ENCODE results near the gene N4BP2.
"Not testable (repeated sequence)": the region's sequence is repeated elsewhere in the genome, so short reads cannot be mapped to it uniquely, and the experiment has no call there.

N4BP2 gene

GRCh38 chr4:40056716-40057585 lies at the start of gene N4BP2:
Gene N4BP2, plus strand, starts transcription at chr4:40056850. Its CDS starts 40,491 bp downstream, at chr4:40097341.
- DNase-seq (ENCODE audit: low read depth in 2 of 2, low spot score in 1 of 2) = peak; percentile 24 to 49

DNA sequence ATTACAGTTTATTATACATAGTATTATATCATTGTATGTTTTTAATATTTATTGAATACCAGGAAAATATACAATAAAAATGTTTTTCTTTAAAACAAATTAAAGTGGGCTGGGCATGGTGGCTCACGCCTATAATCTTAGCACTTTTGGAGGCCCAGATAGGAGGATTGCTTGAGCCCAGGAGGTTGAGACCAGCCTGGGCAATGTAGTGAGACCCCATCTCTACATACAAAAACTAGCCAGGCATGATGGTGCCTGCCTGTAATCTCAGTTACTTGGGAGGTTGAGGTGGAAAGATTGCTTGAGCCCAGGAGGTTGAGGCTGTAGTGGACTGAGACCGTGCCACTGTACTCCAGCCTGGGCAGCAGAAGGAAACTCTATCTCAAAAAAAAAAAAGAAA lies 40.6 kb upstream of the N4BP2 start:
- DNase-seq (ENCODE audit: low read depth in 2 of 2, low spot score in 1 of 2) = no peak

DNA sequence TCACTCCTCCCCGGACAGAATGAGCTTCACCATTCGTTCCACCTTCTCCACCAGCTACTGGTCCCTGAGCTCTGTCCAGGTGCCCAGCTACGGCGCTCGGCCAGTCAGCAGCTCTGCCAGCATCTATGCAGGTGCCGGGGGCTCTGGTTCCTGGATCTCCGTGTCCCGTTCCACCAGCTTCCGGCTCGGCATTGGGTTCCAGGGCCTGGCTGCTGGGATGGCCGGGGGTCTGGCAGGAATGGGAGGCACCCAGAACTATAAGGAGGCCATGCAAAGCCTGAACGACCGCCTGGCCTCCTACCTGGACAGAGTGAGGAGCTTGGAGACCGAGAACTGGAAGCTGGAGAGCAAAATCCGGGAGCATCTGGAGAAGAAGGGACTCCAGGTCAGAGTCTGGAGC lies 36.4 kb upstream of the N4BP2 start:
- DNase-seq (ENCODE audit: low read depth in 2 of 2, low spot score in 1 of 2) = no peak

- not testable (repeated sequence) for DNase-seq (ENCODE audit: low read depth in 2 of 2, low spot score in 1 of 2)
Observed at GRCh38 chr4:40021116-40021515, 35.5 kb upstream of the N4BP2 start.

DNA sequence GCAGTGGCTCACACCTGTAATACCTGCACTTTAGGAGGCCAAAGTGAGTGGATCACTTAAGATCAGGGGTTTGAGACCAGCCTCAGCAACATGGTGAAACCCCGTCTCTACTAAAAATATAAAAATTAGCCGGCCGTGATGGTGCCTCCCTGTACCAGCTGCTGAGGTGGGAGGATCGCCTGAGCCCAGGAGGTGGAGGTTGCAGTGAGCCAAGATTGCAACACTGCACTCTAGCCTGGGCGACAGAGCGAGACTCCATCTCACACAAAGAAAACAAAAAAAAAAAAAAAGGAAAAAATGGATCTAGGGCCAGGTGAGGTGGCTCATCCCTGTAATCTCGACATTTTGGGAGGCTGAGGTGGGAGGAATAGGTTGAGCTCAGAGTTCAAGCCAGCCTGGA lies 32.6 kb upstream of the N4BP2 start:
- DNase-seq (ENCODE audit: low read depth in 2 of 2, low spot score in 1 of 2) = not testable (repeated sequence)

- no peak for DNase-seq (ENCODE audit: low read depth in 2 of 2, low spot score in 1 of 2)
Observed at GRCh38 chr4:40032785-40033184, 23.9 kb upstream of the N4BP2 start.

DNA sequence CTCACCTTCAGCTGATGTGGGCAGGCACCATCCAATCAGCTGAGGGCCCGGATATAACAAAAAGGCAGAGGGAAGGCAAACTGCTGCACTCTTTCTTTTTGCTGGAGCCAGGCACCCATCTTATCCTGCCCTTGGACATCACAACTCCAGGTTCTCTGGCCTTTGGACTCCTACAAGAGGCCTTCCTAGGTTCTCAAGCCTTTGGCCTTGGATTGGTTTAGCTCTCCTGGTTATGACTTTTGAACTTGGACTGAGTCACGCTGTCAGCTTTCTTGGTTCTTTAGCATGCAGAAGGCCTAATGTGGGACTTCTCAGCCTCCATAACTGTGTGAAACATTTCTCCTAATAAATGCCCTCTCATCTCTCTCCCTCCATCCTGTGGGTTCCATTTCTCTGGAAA lies 23.0 kb upstream of the N4BP2 start:
- no peak for DNase-seq (ENCODE audit: low read depth in 2 of 2, low spot score in 1 of 2)

- DNase-seq (ENCODE audit: low read depth in 2 of 2, low spot score in 1 of 2) = no peak
Observed at GRCh38 chr4:40038977-40039376, 17.7 kb upstream of the N4BP2 start.

DNA sequence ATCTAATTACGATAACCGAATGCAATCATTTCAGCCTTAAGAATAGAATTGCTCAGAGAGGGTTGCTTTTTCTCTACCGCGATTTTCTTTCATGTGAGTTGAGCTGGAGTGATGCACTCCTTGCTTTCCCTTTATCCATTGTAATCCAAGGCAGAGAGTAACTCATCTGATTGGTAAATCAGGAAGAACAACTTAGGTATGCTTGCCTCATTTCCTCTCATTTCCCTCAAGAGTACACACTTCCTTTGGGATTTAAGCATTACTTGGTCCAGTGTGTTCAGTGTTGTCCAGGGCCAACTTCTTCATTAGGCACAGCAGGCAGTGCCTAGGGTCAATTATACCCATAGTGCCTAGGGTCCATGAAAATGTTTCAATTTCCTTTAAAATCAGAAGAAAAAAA lies 15.7 kb upstream of the N4BP2 start:
- DNase-seq (ENCODE audit: low read depth in 2 of 2, low spot score in 1 of 2) = no peak

GRCh38 chr4:40043786-40044185 lies 12.9 kb upstream of the N4BP2 start:
- no peak for DNase-seq (ENCODE audit: low read depth in 2 of 2, low spot score in 1 of 2)

DNA sequence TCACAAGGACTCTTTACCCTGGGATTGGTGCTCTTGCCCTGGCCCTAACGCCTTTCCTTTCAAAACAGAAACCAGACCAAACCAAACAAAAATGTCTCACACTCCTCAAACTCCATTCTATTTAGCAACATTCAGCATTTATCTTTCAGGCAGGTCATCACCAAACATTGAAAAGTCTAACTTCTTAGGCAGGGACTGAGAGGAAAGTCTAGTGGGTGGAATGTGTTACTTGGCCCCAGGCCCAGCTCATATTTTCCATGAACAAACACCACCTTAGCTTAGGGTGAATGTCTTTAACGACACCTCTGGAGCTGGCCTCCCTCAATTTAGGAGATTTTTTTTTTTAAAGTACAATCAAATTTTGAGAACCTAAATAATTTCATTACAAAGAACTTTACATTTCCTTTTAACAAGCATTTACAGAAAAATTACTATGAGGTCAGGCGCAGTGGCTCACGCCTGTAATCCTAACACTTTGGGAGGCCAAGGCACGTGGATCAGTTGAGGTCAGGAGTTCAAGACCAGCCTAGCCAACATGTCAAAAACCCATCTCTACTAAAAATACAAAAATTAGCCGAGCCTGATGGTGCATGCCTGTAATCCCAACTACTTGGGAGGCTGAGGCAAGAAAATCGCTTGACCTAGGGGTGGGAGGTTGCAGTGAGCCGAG lies 10.2 kb upstream of the N4BP2 start:
- no peak for DNase-seq (ENCODE audit: low read depth in 2 of 2, low spot score in 1 of 2)

- no peak for DNase-seq (ENCODE audit: low read depth in 2 of 2, low spot score in 1 of 2)
Observed at GRCh38 chr4:40053161-40053560, 3.5 kb upstream of the N4BP2 start.

DNA sequence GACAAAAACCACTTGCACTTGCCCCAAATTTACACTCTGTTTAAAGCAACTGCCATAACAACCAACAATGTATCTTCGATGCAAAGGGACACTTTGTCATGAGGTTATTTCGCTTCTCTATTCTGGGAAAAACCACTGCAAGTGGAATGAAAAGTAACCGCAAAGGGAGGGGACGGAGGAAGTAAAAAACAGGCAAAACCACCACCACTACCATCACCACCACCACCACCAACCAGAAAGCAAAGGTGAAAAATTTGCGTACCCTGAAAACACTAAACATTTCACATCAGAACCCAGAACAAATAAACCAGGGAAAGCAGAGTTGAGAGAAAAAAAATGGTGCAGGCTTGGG lies 1.2 kb upstream of the N4BP2 start:
- no peak for DNase-seq (ENCODE audit: low read depth in 2 of 2, low spot score in 1 of 2)

GRCh38 chr4:40055863-40056715 lies 561 bp upstream of the N4BP2 start:
- peak; percentile 11 to 27 for DNase-seq (ENCODE audit: low read depth in 2 of 2, low spot score in 1 of 2)

DNA sequence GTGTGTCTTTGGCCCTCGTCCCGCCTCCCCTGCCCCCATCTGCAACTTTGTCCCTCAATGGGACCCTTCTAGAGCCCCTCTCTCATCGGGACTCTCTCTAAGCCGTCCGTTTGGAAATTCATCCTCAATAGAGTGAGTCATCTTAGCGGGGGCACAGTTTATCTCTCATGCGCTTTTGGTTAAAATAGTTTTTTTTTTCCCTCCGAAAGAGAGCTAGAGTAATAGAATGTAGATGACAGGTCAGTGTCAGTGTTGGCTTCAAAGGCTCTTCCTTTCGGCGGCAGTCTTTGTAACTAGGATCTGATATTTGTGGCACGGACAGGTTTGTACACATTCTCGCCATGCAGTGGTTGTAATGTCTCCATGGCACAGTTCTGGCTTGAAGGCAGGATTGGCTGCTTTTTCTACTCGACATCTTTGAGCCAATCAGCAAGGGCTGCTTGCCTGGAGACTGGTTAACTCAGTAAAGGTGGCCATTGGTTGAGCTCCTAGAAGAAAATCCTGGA lies 989 bp downstream of the N4BP2 start:
- peak; percentile 30 to 31 for DNase-seq (ENCODE audit: low read depth in 2 of 2, low spot score in 1 of 2)

DNA sequence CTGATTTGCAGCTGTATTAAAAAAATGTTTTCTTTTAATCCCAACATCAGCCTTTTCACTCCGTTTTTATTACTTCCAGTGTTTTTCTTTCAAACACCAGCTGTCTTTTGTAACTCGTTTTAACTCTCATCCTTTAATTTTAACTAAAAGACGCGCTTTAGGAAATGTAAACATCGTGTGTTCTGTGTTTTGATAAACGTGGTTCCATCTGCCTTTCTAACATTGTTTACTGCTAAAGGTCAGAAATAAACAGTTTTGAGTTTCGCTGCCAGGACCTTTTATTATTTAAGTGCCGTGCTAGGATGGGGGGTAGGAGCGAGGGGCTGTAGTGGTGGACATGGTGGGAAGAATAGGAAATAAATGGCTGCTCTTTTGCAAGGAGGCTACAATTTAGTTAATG lies 1.5 kb downstream of the N4BP2 start:
- no peak for DNase-seq (ENCODE audit: low read depth in 2 of 2, low spot score in 1 of 2)

- DNase-seq (ENCODE audit: low read depth in 2 of 2, low spot score in 1 of 2) = no peak
Observed at GRCh38 chr4:40058854-40059253, 2.2 kb downstream of the N4BP2 start.

DNA sequence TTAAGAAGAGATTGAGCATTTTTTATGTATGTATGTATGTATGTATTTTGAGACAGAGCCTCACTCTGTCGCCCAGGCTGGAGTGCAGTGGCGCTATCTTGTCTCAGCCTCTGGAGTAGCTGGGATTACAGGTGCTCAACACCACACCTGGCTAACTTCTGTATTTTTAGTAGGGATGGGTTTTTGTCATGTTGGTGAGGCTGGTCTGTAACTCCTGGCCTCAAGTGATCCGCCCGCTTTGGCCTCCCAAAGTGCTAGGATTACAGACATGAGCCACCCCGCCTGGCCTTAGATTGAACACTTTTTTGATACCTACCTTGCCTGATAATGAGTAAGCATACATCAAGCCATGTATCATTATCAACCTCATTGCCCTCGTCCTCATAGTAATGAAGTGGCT lies 2.7 kb downstream of the N4BP2 start:
- DNase-seq (ENCODE audit: low read depth in 2 of 2, low spot score in 1 of 2) = no peak

DNA sequence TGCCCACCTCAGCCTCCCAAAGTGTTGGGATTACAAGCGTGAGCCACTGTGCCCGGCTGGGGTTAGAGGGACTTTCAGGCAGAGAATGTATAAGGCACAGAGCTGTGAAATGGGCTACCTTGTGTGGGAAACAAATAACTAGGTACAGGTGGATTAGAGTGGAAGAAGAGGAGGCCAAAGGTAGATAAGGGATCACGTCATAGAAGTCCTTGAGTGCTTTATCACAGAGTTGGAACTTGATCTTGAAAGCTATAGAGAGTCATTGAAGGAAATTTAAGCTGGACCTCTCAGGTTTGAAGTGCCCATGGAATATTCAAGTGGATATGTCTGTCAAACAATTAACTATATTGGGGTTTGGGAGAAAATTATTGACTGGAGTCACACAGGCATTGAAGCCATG lies 8.4 kb downstream of the N4BP2 start:
- no peak for DNase-seq (ENCODE audit: low read depth in 2 of 2, low spot score in 1 of 2)

GRCh38 chr4:40066651-40067050 lies 10.0 kb downstream of the N4BP2 start:
- no peak for DNase-seq (ENCODE audit: low read depth in 2 of 2, low spot score in 1 of 2)

- DNase-seq (ENCODE audit: low read depth in 2 of 2, low spot score in 1 of 2) = no peak
Observed at GRCh38 chr4:40070387-40070786, 13.7 kb downstream of the N4BP2 start.

GRCh38 chr4:40086421-40086820 lies 29.8 kb downstream of the N4BP2 start:
- no peak for DNase-seq (ENCODE audit: low read depth in 2 of 2, low spot score in 1 of 2)
